Trophoblast cell (in vitro differentiated cells and primary cell): ENCODE results near the gene AQP12A.

Source experiments
- DNase-seq, 2 donors: peaks; one replicate each; pipeline ENCODE4 v3.0.0-alpha.2; 2016
- H2AFZ ChIP-seq: 2 replicates; pipeline ENCODE4 v1.6.1; 2013; ENCODE audit warnings: low read length, moderate library complexity, mild to moderate bottlenecking; ENCODE audit not compliant: insufficient read depth, poor library complexity
- H2AK5ac ChIP-seq: 2 replicates; pipeline ENCODE4 v1.6.1; 2013; ENCODE audit warnings: mild to moderate bottlenecking, low read length
- H2BK120ac ChIP-seq: 2 replicates; pipeline ENCODE4 v1.6.1; 2013; ENCODE audit warnings: low read length, mild to moderate bottlenecking, moderate library complexity; ENCODE audit not compliant: insufficient read depth, poor library complexity
- H2BK12ac ChIP-seq: 2 replicates; pipeline ENCODE4 v1.6.1; 2013; ENCODE audit warnings: mild to moderate bottlenecking, low read length, moderate library complexity
- H2BK5ac ChIP-seq: 2 replicates; pipeline ENCODE4 v1.6.1; 2013; ENCODE audit warnings: low read length, low read depth, moderate library complexity, mild to moderate bottlenecking; ENCODE audit not compliant: poor library complexity
- H3K14ac ChIP-seq: 2 replicates; pipeline ENCODE4 v1.6.1; 2013; ENCODE audit warnings: mild to moderate bottlenecking, low read length
- H3K18ac ChIP-seq: 2 replicates; pipeline ENCODE4 v1.6.1; 2013; ENCODE audit warnings: mild to moderate bottlenecking, low read length
- H3K23ac ChIP-seq: 2 replicates; pipeline ENCODE4 v1.6.1; 2013; ENCODE audit warnings: low read length
- H3K27ac ChIP-seq: 2 replicates; pipeline ENCODE4 v1.5.1; 2013; ENCODE audit warnings: low read depth, mild to moderate bottlenecking, inconsistent platforms, low read length, moderate library complexity
- H3K27me3 ChIP-seq: 2 replicates; pipeline ENCODE4 v1.6.1; 2013; ENCODE audit warnings: inconsistent platforms, mild to moderate bottlenecking, low read length, moderate library complexity; ENCODE audit not compliant: insufficient read depth
- H3K36me3 ChIP-seq, 2 experiments: 1 replicate in 1 of 2; 2 replicates in 1 of 2; pipeline ENCODE4 v1.6.1; 2013; ENCODE audit warnings: low read length in 2 of 2, mild to moderate bottlenecking in 2 of 2, moderate library complexity in 1 of 2; ENCODE audit not compliant: insufficient read depth in 2 of 2, control insufficient read depth in 1 of 2
- H3K4ac ChIP-seq: 2 replicates; pipeline ENCODE4 v1.6.1; 2013; ENCODE audit warnings: low read depth, mild to moderate bottlenecking, low read length, moderate library complexity
- H3K4me1 ChIP-seq, 2 experiments: 1 replicate in 1 of 2; 2 replicates in 1 of 2; pipeline ENCODE4 v1.6.1; 2013; ENCODE audit warnings: low read length in 2 of 2, mild to moderate bottlenecking in 2 of 2, moderate library complexity in 1 of 2; ENCODE audit not compliant: insufficient read depth in 2 of 2, control insufficient read depth in 1 of 2
- H3K4me2 ChIP-seq: 2 replicates; pipeline ENCODE4 v1.6.1; 2013; ENCODE audit warnings: inconsistent platforms, mild to moderate bottlenecking, low read length, moderate library complexity
- H3K4me3 ChIP-seq: 2 replicates; pipeline ENCODE4 v1.5.1; 2013; ENCODE audit warnings: mild to moderate bottlenecking, low read depth, low read length, inconsistent platforms
- H3K79me1 ChIP-seq: one replicate; pipeline ENCODE4 v1.6.1; 2013; ENCODE audit warnings: low read length
- H3K79me2 ChIP-seq: 2 replicates; pipeline ENCODE4 v1.6.1; 2013; ENCODE audit warnings: low read length, mild to moderate bottlenecking; ENCODE audit not compliant: control insufficient read depth, insufficient read depth, poor library complexity
- H3K9ac ChIP-seq: 2 replicates; pipeline ENCODE4 v1.6.1; 2013; ENCODE audit warnings: mild to moderate bottlenecking, low read length
- H3K9me3 ChIP-seq: 2 replicates; pipeline ENCODE4 v1.6.1; 2013; ENCODE audit warnings: low read depth, mild to moderate bottlenecking, control low read depth, inconsistent platforms, low read length; ENCODE audit not compliant: insufficient read depth
- H4K12ac ChIP-seq: 2 replicates; pipeline ENCODE4 v1.6.1; 2013; ENCODE audit warnings: low read depth, mild to moderate bottlenecking, low read length, moderate library complexity
- H4K8ac ChIP-seq: 2 replicates; pipeline ENCODE4 v1.6.1; 2013; ENCODE audit warnings: low read depth, mild to moderate bottlenecking, low read length, moderate library complexity
- H4K91ac ChIP-seq: one replicate; pipeline ENCODE4 v1.6.1; 2013; ENCODE audit warnings: low read depth, mild to moderate bottlenecking, low read length, moderate library complexity
- WGBS: extraction: QIAGEN DNeasy Blood & Tissue Kit; methylation state at CpG from one replicate; pipeline ENCODE4 v1.1.7; 2013; ENCODE audit warnings: missing lambda C conversion rate; ENCODE audit not compliant: insufficient read length, insufficient coverage; ENCODE audit errors: extremely low coverage; 5-methylcytosine and 5-hydroxymethylcytosine counted together

AQP12A gene

DNA sequence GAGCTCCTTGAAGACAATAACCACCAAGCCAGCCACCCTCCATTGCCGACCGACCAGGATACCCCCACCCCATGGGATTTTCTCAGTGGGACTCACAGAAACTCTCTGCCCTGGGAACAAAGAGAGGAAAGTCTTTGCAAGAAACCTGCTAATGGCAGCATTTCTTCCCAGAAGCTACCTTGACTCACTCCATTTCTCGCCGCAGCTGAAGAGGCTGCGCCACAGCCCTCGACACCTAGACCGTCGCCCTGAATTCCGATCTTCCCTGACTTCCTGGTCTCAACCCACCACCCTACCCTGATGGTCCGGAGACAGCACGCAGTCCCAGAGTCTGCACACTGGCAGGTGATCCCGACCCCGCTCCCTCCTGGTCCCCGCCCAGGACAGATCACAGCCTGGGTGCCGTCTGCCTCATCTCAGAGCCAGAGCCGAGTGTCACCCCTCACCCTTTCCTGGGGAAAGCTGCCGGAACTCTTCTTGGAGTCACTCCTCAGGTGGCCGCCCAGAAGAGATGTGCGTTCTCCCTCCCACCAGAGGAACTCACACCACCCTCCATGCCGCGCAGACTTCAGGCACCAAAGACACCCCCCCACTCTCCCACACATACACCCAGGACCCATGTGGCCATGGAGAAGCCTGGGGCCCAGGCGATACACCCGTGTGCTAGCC is 24.6 kb downstream of the AQP12A start:
- no peak overlapping the region for H3K9ac ChIP-seq
- no peak overlapping the region for H3K18ac ChIP-seq
- H3K4ac ChIP-seq: no peak overlapping the region
- no peak overlapping the region for H4K91ac ChIP-seq
- no peak overlapping the region for H3K4me2 ChIP-seq
- no peak overlapping the region for H2BK12ac ChIP-seq
- WGBS: no CpG with 5 or more reads among the region's 23 CpGs
- no peak overlapping the region for H3K14ac ChIP-seq
- no peaks in the 10 kb centered on the region for H3K27me3 ChIP-seq
- no peaks in the 10 kb centered on the region for H3K79me2 ChIP-seq
- H3K4me3 ChIP-seq: no peak overlapping the region
- no peaks in the 10 kb centered on the region for H3K9me3 ChIP-seq
- H2AK5ac ChIP-seq: no peak overlapping the region
- H3K79me1 ChIP-seq: no peaks in the 10 kb centered on the region
- H4K8ac ChIP-seq: no peak overlapping the region
- no peak overlapping the region for H2BK120ac ChIP-seq
- H3K27ac ChIP-seq: no peak overlapping the region
- no peaks in the 10 kb centered on the region for H3K36me3 ChIP-seq
- no peak overlapping the region for H3K23ac ChIP-seq
- no peak overlapping the region for H2AFZ ChIP-seq
- no peak overlapping the region for H2BK5ac ChIP-seq
- no peak for DNase-seq
- no peaks in the 10 kb centered on the region for H3K4me1 ChIP-seq
- no peak overlapping the region for H4K12ac ChIP-seq

DNA sequence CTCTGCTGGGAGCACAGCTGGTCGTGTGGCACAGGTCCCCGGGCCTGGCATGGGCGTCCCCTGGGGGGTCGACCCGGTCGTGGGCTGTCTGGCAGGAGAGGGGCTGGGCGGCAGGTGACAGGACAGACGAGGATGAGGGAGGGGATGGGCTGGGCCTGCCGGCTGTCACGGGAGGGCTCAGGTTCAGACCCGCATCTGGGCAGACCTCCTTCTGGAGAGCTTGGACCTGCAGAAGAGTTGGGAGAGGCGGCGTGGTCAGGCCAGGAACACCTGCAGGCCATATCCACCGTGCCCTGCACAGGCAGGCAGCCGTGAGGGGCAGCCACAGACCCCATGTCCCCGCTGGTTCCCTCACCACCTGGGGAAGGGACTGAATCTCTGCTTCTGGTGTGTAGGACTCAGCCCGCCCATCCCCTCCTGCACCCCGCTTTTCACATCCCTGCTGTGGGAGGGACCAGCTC is 25.5 kb downstream of the AQP12A start:
- H3K4ac ChIP-seq: no peak overlapping the region
- no peaks in the 10 kb centered on the region for H3K4me1 ChIP-seq
- no peaks in the 10 kb centered on the region for H3K9me3 ChIP-seq
- H3K36me3 ChIP-seq: no peaks in the 10 kb centered on the region
- H4K8ac ChIP-seq: no peak overlapping the region
- no peak overlapping the region for H4K12ac ChIP-seq
- no peak overlapping the region for H3K4me2 ChIP-seq
- no CpG with 5 or more reads among the region's 18 CpGs for WGBS
- no peaks in the 10 kb centered on the region for H3K27me3 ChIP-seq
- H3K27ac ChIP-seq: no peak overlapping the region
- no peak overlapping the region for H3K18ac ChIP-seq
- no peak for DNase-seq
- no peak overlapping the region for H4K91ac ChIP-seq
- H2BK120ac ChIP-seq: no peak overlapping the region
- H2BK12ac ChIP-seq: no peak overlapping the region
- no peak overlapping the region for H2AK5ac ChIP-seq
- no peak overlapping the region for H2AFZ ChIP-seq
- H3K79me1 ChIP-seq: no peaks in the 10 kb centered on the region
- no peak overlapping the region for H3K9ac ChIP-seq
- H3K23ac ChIP-seq: no peak overlapping the region
- H3K79me2 ChIP-seq: no peaks in the 10 kb centered on the region
- H3K4me3 ChIP-seq: no peak overlapping the region
- no peak overlapping the region for H2BK5ac ChIP-seq
- no peak overlapping the region for H3K14ac ChIP-seq

DNA sequence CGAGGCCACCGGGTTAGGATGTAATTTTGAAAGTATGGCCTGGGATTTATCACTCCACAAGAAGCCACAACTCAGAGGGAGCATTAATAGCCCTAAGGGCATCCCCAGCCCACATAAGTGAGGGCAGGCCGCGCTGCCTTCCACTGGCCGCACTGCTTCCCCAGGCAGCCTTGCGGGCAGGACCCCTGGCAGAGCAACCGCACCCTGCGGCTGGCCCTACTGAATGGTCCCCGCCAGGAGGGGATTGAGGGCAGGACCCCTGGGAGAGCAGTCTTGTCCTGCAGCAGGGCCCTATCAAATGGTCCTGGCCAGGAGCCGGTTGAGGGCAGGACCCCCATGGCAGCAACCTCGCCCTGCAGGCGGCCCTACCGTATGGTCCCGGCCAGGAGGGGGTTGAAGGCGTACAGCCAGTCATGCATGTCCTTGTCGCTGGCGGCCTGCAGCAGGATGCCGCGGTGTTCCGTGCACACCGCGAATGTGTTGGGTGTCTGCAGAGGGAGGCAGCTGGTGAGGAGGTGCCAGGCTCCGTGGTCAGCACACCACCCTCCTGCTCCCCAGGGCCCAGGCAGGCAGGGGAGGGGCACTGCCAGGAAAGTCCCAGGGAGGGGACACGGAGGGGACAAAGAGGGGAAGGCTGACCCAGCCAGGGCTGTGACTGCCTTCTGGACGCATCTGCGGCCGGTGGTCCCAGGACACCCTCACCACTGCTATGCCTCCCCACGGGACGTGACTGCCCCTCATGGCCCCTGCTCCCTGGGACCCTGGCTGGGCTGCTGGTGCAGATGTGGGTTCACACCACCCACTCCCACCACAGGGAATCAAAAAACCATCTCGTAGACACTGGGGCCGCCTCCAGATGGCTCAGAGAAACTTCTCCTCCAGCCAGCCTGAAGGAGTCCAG is 26.3 kb downstream of the AQP12A start:
- Histone ChIP-seq H4K8ac (no peak overlapping the region), H3K14ac (no peak overlapping the region), H3K23ac (no peak overlapping the region), H3K9me3 (no peaks in the 10 kb centered on the region), H4K91ac (no peak overlapping the region), H3K18ac (no peak overlapping the region), H4K12ac (no peak overlapping the region), H3K9ac (no peak overlapping the region), H3K4me3 (no peak overlapping the region), H3K4me1 (no peaks in the 10 kb centered on the region), H3K36me3 (no peaks in the 10 kb centered on the region), H3K79me1 (no peaks in the 10 kb centered on the region), H2BK12ac (no peak overlapping the region), H2AFZ (no peak overlapping the region), H3K4ac (no peak overlapping the region), H3K79me2 (no peaks in the 10 kb centered on the region), H3K27ac (no peak overlapping the region), H3K4me2 (no peak overlapping the region), H2AK5ac (no peak overlapping the region), H2BK120ac (no peak overlapping the region), H3K27me3 (no peaks in the 10 kb centered on the region), H2BK5ac (no peak overlapping the region)
- no peak for DNase-seq
- no CpG with 5 or more reads among the region's 31 CpGs for WGBS

DNA sequence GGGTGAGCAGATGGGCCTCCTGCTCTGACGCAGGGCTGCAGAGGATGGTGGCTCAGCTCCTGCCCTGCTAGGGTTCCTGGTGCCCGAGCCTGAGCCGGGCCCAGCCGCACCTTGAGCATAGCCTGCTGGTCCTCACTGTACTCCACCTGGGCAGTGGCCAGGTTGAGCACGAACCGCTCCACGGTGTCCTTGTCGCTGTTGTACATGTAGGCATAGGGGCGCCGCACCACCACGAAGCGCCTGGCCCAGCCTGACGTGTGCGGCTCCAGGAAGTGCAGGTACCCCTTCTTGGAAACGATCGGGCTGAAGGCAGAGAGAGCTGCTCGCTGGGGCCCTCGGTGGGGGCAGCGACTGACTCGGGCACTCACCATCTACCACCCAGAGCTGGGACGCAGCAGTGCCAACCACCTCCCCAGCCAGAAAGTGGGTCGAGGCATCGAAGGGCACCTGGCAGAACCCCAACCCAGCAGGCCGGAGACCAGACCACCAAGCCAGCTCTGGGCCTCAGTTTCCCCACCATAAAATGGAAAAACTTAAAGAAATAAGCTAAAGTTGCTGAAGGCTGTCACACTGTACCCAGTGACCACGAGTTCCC is 27.3 kb downstream of the AQP12A start:
- H2AK5ac ChIP-seq: no peak overlapping the region
- H2BK120ac ChIP-seq: no peak overlapping the region
- no peak overlapping the region for H2BK5ac ChIP-seq
- no peaks in the 10 kb centered on the region for H3K79me2 ChIP-seq
- no peaks in the 10 kb centered on the region for H3K9me3 ChIP-seq
- H3K36me3 ChIP-seq: no peaks in the 10 kb centered on the region
- H3K9ac ChIP-seq: no peak overlapping the region
- H3K4me2 ChIP-seq: no peak overlapping the region
- no peak overlapping the region for H4K8ac ChIP-seq
- H3K18ac ChIP-seq: no peak overlapping the region
- no peaks in the 10 kb centered on the region for H3K4me1 ChIP-seq
- DNase-seq: no peak
- no peak overlapping the region for H4K12ac ChIP-seq
- no peaks in the 10 kb centered on the region for H3K79me1 ChIP-seq
- no peak overlapping the region for H2AFZ ChIP-seq
- no peak overlapping the region for H3K4ac ChIP-seq
- no peak overlapping the region for H2BK12ac ChIP-seq
- no peaks in the 10 kb centered on the region for H3K27me3 ChIP-seq
- no peak overlapping the region for H3K14ac ChIP-seq
- no peak overlapping the region for H3K27ac ChIP-seq
- no peak overlapping the region for H3K4me3 ChIP-seq
- no peak overlapping the region for H3K23ac ChIP-seq
- no peak overlapping the region for H4K91ac ChIP-seq
- WGBS: no CpG with 5 or more reads among the region's 25 CpGs
